Measurements from ENCODE around the gene PLA2G5. TPM values are rescaled to one million over a fixed set of nuclear protein-coding genes. Genes with fewer than 3 reads are reported as not detected.

PLA2G5 gene
- total RNA-seq, 1 experiment from 2014 or later = not detected

GRCh38 chr1:20110679-20111078 lies 40.7 kb downstream of the PLA2G5 start:
- no TSS peak for BruUV-seq (replicated peaks)
- no peaks in the 10 kb centered on the region for H3F3A ChIP-seq (ENCODE audit: insufficient read depth, low read depth)
- CTCF ChIA-PET = interaction anchor here (0.6 to 0.9 kb wide), 2 partner anchors 9 to 13 kb away, joined by 3 read pairs; no protein-coding TSS in a partner anchor
- H3K27me3 ChIP-seq (ENCODE audit: insufficient read depth, low read depth) = no peaks in the 10 kb centered on the region
- peaks cover 26% of the 10 kb centered on the region for H3K4me1 ChIP-seq (replicated peaks; ENCODE audit: insufficient read depth)
- 0 out of 2 replicates have a peak overlapping the region, but pooled peaks have one; percentile 16 for H3K4me2 ChIP-seq
- POLR2A ChIA-PET (ENCODE audit: unreplicated experiment) = interaction anchor here (0.5 to 0.7 kb wide), 3 partner anchors 13 to 330 kb away, joined by 3 to 5 read pairs (median 4); no protein-coding TSS in a partner anchor
- H3K9me3 ChIP-seq (ENCODE audit: insufficient read depth, low read depth) = no peaks in the 10 kb centered on the region
- no peak overlapping the region for H3K4me3 ChIP-seq
- no peaks in the 10 kb centered on the region for H3K36me3 ChIP-seq (ENCODE audit: low read depth)
- intact Hi-C loops (cut with micrococcal nuclease; ENCODE audit: unreplicated experiment) = no loop called here
- TF ChIP-seq CTCF (conservative IDR thresholded peaks at IDR 0.05) (no peak), EZH2 (IDR thresholded peaks at IDR 0.05; ENCODE audit: low read depth) (no peak)
- peak overlapping the region; percentile 41; the same call in 1 of the 2 replicates for H3K27ac ChIP-seq
- H4K20me1 ChIP-seq (ENCODE audit: insufficient read depth) = no peaks in the 10 kb centered on the region
- H3K79me2 ChIP-seq (ENCODE audit: low read depth) = no peaks in the 10 kb centered on the region
- H2AFZ ChIP-seq = 0 out of 2 replicates have a peak overlapping the region, but pooled peaks have one; percentile 11
- peak; percentile 56 to 78 for DNase-seq
- no peaks in the 10 kb centered on the region for H3K9me2 ChIP-seq (ENCODE audit: insufficient read depth)

- TF ChIP-seq CTCF (conservative IDR thresholded peaks at IDR 0.05) (no peak), EZH2 (IDR thresholded peaks at IDR 0.05; ENCODE audit: low read depth) (no peak)
- H3K9me2 ChIP-seq (ENCODE audit: insufficient read depth) = no peaks in the 10 kb centered on the region
- no peak overlapping the region for H3K4me3 ChIP-seq
- H3K27ac ChIP-seq = 0 out of 2 replicates have a peak overlapping the region, but pooled peaks have one; percentile 41
- H3K4me1 ChIP-seq (replicated peaks; ENCODE audit: insufficient read depth) = peaks cover 18% of the 10 kb centered on the region; the same call in 1 of the 2 replicates
- H3K4me2 ChIP-seq = no peak overlapping the region
- intact Hi-C loops (cut with micrococcal nuclease; ENCODE audit: unreplicated experiment) = no loop called here
- H4K20me1 ChIP-seq (ENCODE audit: insufficient read depth) = no peaks in the 10 kb centered on the region
- CTCF ChIA-PET = no interaction called here
- H3F3A ChIP-seq (ENCODE audit: insufficient read depth, low read depth) = no peaks in the 10 kb centered on the region
- no peak overlapping the region for H2AFZ ChIP-seq
- no peaks in the 10 kb centered on the region for H3K36me3 ChIP-seq (ENCODE audit: low read depth)
- POLR2A ChIA-PET (ENCODE audit: unreplicated experiment) = interaction anchor here (0.5 kb wide), 1 partner anchor 42 kb away, joined by 5 read pairs; no protein-coding TSS in a partner anchor
- H3K79me2 ChIP-seq (ENCODE audit: low read depth) = no peaks in the 10 kb centered on the region
- H3K27me3 ChIP-seq (ENCODE audit: insufficient read depth, low read depth) = no peaks in the 10 kb centered on the region
- H3K9me3 ChIP-seq (ENCODE audit: insufficient read depth, low read depth) = no peaks in the 10 kb centered on the region
- DNase-seq = no peak
- no TSS peak for BruUV-seq (replicated peaks)
Observed at GRCh38 chr1:20111452-20111851, 41.5 kb downstream of the PLA2G5 start.

GRCh38 chr1:20112279-20113000 lies 42.4 kb downstream of the PLA2G5 start:
- Histone ChIP-seq H4K20me1 (ENCODE audit: insufficient read depth) (no peaks in the 10 kb centered on the region), H3K27ac (no peak overlapping the region), H3K27me3 (ENCODE audit: insufficient read depth, low read depth) (no peaks in the 10 kb centered on the region), H3K4me2 (no peak overlapping the region), H3K36me3 (ENCODE audit: low read depth) (no peaks in the 10 kb centered on the region), H3K9me2 (ENCODE audit: insufficient read depth) (no peaks in the 10 kb centered on the region), H3F3A (ENCODE audit: insufficient read depth, low read depth) (no peaks in the 10 kb centered on the region), H2AFZ (no peak overlapping the region), H3K4me3 (no peak overlapping the region), H3K9me3 (ENCODE audit: insufficient read depth, low read depth) (no peaks in the 10 kb centered on the region), H3K79me2 (ENCODE audit: low read depth) (no peaks in the 10 kb centered on the region), H3K4me1 (replicated peaks; ENCODE audit: insufficient read depth) (0 out of 2 replicates have a peak, but pooled peaks cover 11% of the 10 kb centered on the region)
- TF ChIP-seq CTCF (conservative IDR thresholded peaks at IDR 0.05) = no peak
- TF ChIP-seq EZH2 (IDR thresholded peaks at IDR 0.05; ENCODE audit: low read depth) = no peak
- no peak for DNase-seq
- ChIA-PET CTCF (no interaction called here), POLR2A (ENCODE audit: unreplicated experiment) (no interaction called here)
- no TSS peak for BruUV-seq (replicated peaks)
- intact Hi-C loops (cut with micrococcal nuclease; ENCODE audit: unreplicated experiment) = no loop called here

Measured in PC-9 (cell line).